HFFc6 (cell line): ENCODE results near the gene PYGO2. TPM values are rescaled to one million over a fixed set of nuclear protein-coding genes. Genes with fewer than 3 reads are reported as not detected.

Source experiments
- DNase-seq: peaks from one replicate; pipeline ENCODE4 v3.0.0-alpha.2; 2018
- H3K27ac Mint-ChIP-seq: 2 replicates; pipeline ENCODE4 v1.8.0; 2020; ENCODE audit warnings: mild to moderate bottlenecking, mixed read lengths
- H3K27me3 Mint-ChIP-seq: 2 replicates; pipeline ENCODE4 v1.8.0; 2021; ENCODE audit warnings: mild to moderate bottlenecking, moderate library complexity, mixed read lengths; ENCODE audit not compliant: insufficient read depth
- H3K36me3 Mint-ChIP-seq: 2 replicates; pipeline ENCODE4 v1.8.0; 2021; ENCODE audit warnings: low read depth, mixed read lengths
- H3K4me1 Mint-ChIP-seq: 2 replicates; pipeline ENCODE4 v1.8.0; 2020; ENCODE audit warnings: low read depth, mixed read lengths
- H3K4me3 Mint-ChIP-seq: 2 replicates; pipeline ENCODE4 v1.8.0; 2020; ENCODE audit warnings: mild to moderate bottlenecking, moderate library complexity, mixed read lengths
- H3K9me3 Mint-ChIP-seq: 2 replicates; pipeline ENCODE4 v1.8.0; 2020; ENCODE audit warnings: mild to moderate bottlenecking, mixed read lengths
- CTCF ChIP-seq: fragments of 200-600 bp; sonication (generic); IDR thresholded peaks from 2 replicates; pipeline ENCODE4 v1.5.0; 2021; ENCODE audit warnings: antibody characterized with exemption, mild to moderate bottlenecking
- total RNA-seq, 6 experiments: library from RNA; stranded (reverse); fragmentation: NEBNext Ultra II Directional; extraction: Animal tissue kit (Norgen Biotek cat#: 25700); gene quantifications; 2 replicates in 1 of 6; 3 replicates in 5 of 6; pipeline ENCODE4 v1.2.3, GENCODE V29; 2021

PYGO2 gene
- total RNA-seq, 6 experiments from 2014 or later: 19.9 to 23.7 (median 21.3) TPM

GRCh38 chr1:155009221-155009711, 47.7 kb upstream of the PYGO2 start:
- TF ChIP-seq CTCF: no peak
- DNase-seq: no peak
- Mint-ChIP-seq H3K4me3 (no peak overlapping the region), H3K4me1 (peaks cover 18% of the 10 kb centered on the region), H3K9me3 (no peaks in the 10 kb centered on the region), H3K27me3 (no peaks in the 10 kb centered on the region; the same call in 1 of the 2 replicates), H3K27ac (no peak overlapping the region), H3K36me3 (no peaks in the 10 kb centered on the region)

- H3K36me3 Mint-ChIP-seq: no peaks in the 10 kb centered on the region
- no peak for TF ChIP-seq CTCF
- no peak overlapping the region for H3K4me3 Mint-ChIP-seq
- no peak overlapping the region for H3K27ac Mint-ChIP-seq
- peaks cover 21% of the 10 kb centered on the region for H3K4me1 Mint-ChIP-seq
- DNase-seq: no peak
- no peaks in the 10 kb centered on the region for H3K9me3 Mint-ChIP-seq
- H3K27me3 Mint-ChIP-seq: no peaks in the 10 kb centered on the region; the same call in 1 of the 2 replicates
Observed at GRCh38 chr1:155008015-155008941, 46.7 kb upstream of the PYGO2 start.

- peaks cover 21% of the 10 kb centered on the region for H3K4me1 Mint-ChIP-seq
- TF ChIP-seq CTCF: no peak
- H3K27ac Mint-ChIP-seq: no peak overlapping the region
- DNase-seq: no peak
- H3K36me3 Mint-ChIP-seq: no peaks in the 10 kb centered on the region
- no peak overlapping the region for H3K4me3 Mint-ChIP-seq
- H3K27me3 Mint-ChIP-seq: no peaks in the 10 kb centered on the region; the same call in 1 of the 2 replicates
- H3K9me3 Mint-ChIP-seq: no peaks in the 10 kb centered on the region
Observed at GRCh38 chr1:155007251-155007828, 45.8 kb upstream of the PYGO2 start.

GRCh38 chr1:155006601-155007101, 45.1 kb upstream of the PYGO2 start:
- H3K4me3 Mint-ChIP-seq: no peak overlapping the region
- no peak for TF ChIP-seq CTCF
- H3K36me3 Mint-ChIP-seq: no peaks in the 10 kb centered on the region
- H3K4me1 Mint-ChIP-seq: peaks cover 21% of the 10 kb centered on the region
- no peaks in the 10 kb centered on the region; the same call in 1 of the 2 replicates for H3K27me3 Mint-ChIP-seq
- DNase-seq: no peak
- H3K27ac Mint-ChIP-seq: peak overlapping the region; percentile 65; the same call in 1 of the 2 replicates
- no peaks in the 10 kb centered on the region for H3K9me3 Mint-ChIP-seq

GRCh38 chr1:155005076-155006011, 43.8 kb upstream of the PYGO2 start:
- no peaks in the 10 kb centered on the region; the same call in 1 of the 2 replicates for H3K27me3 Mint-ChIP-seq
- peaks cover 22% of the 10 kb centered on the region for H3K4me1 Mint-ChIP-seq
- TF ChIP-seq CTCF: no peak
- no peak for DNase-seq
- H3K9me3 Mint-ChIP-seq: no peaks in the 10 kb centered on the region
- no peak overlapping the region for H3K4me3 Mint-ChIP-seq
- no peaks in the 10 kb centered on the region for H3K36me3 Mint-ChIP-seq
- peak overlapping the region; percentile 65 for H3K27ac Mint-ChIP-seq
